HG03439 (cell line): ENCODE measurements around the gene TRIM63.

Experiments used
- ATAC-seq: cut with Tn5 transposase; IDR thresholded peaks from one replicate; pipeline ENCODE4 v1.9.1; 2021; ENCODE audit warnings: mild to moderate bottlenecking, moderate library complexity; ENCODE audit not compliant: unreplicated experiment

The TRIM63 gene

DNA sequence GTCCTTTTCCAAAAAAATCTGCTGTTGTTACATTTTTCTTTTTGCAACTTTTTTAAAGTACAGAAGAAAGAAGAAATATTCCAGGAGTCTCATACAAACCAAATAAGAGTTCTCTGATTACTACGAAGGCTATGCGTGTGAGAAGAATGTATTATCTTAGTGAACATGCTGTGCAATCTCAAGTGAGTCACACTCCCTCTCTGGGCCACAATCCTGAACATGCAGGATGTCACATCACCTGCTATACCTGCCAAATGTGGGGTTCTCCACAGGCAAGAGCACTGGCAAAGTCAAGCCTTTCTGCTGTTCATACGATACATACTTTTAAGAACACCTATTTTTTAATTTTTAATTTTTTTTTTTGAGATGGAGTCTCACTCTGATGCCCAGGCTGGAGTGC, 21.7 kb upstream of the TRIM63 start:
- no peak for ATAC-seq

DNA sequence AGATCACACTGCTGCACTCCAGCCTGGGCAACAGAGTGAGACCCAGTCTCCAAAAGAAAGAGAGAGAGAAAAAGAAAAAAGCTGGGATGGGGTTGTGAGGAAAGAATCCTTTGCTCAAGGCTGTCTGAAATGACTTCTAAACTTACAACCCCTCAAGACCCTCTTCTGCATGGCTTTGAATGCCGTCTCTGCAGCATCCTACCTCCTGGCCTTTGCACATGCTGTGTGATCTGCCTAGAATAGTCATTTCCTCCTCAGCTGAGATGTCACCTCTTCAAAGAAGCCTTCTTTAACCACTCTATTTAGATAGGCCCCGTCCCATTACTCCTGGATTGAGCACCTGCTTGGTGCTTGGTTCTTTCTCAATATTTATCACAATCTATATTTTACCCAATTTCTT, 17.4 kb upstream of the TRIM63 start:
- no peak for ATAC-seq

DNA sequence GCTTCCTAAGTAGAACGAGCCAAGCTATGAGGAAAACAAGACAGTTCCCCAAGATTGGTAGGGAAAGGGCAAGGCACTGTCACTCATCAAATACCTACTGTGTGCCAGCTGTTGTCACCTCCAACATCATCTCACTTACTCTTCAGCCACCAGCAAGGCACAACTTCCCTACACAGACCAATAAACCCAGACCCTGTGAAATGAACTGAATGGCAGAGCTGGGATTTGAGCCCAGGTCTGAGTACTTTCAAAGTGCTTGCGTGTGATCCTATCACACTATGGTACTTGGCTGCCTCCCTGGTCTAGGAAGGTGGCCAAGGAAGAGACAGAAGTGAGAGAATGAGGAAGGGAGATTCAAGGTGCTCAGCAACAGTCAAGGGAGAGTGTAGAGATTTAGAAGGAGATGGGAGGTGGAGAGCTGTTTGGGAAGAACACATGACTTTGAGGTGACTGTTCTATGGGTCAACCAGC, 16.7 kb upstream of the TRIM63 start:
- ATAC-seq, result no peak

DNA sequence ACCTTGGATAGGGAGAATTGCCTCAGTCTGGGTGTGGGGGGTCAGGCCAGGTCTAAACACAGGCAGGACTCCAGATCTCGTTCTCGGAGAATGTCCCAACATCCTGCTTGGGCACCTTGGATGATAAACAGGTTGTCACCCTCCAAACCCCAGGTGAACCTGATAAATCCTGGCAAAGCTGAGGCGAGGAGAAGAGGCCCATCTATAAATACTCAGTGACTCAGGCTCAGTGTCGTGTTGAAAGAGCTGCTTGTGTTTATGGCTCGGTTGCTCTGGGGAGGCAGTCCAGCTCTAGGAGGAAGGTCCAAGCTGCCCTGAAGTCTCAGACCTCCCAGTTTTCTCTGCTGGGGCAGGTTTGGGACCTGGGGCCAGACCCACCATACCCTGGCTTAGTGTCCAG, 15.8 kb upstream of the TRIM63 start:
- ATAC-seq, result no peak

DNA sequence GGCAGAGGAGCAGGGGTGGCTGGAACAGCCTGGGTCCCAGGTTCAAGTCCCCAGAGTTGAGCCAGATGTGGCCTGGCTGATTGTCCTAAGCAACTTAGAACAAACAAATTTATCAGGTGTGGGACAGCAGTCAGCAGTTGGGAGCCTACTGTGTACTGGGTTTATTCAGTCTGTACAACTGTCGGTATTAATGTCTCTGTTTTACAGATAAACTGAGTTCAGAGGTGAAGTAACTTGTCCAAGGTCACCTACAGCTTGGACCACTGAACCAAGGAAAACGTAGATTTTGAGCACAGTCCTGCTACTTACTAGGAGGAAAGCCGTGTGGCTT, 14.6 kb upstream of the TRIM63 start:
- ATAC-seq, result no peak

DNA sequence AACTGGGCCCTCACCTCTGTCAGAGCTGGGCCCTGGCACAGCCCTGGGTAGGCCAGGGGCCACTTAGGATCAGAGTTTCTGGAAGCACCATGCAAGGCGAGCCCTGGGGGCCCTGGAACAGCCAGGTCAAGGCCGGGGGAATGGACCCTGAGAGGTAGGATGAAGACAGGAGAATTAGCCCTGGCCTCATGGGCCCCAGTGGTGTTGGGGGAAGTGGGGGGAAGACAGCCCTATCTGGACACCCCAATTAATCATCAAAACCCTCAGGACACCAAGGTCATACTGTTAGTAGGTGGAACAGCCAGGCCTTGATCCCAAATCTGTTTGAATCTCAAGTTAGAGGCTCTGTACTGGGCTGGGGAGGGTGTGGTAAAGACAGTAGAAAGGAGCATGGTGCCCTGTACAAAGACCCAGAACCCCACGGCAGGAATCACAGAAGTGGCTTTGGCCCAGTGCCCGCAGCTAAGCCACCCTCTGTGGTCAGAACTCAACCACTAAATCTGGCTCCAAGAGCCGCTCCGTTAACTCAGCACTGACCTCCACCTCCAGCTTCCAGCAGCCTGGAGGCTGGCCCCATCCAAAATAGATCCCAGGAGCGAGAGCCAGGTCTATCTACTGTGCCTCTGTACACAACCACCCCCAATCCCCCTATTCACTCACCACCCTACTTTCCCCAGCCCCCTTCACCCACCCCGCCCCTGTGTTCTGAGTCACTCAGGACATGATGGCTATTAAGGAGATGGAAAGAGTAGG, 14.0 kb upstream of the TRIM63 start:
- no peak for ATAC-seq

DNA sequence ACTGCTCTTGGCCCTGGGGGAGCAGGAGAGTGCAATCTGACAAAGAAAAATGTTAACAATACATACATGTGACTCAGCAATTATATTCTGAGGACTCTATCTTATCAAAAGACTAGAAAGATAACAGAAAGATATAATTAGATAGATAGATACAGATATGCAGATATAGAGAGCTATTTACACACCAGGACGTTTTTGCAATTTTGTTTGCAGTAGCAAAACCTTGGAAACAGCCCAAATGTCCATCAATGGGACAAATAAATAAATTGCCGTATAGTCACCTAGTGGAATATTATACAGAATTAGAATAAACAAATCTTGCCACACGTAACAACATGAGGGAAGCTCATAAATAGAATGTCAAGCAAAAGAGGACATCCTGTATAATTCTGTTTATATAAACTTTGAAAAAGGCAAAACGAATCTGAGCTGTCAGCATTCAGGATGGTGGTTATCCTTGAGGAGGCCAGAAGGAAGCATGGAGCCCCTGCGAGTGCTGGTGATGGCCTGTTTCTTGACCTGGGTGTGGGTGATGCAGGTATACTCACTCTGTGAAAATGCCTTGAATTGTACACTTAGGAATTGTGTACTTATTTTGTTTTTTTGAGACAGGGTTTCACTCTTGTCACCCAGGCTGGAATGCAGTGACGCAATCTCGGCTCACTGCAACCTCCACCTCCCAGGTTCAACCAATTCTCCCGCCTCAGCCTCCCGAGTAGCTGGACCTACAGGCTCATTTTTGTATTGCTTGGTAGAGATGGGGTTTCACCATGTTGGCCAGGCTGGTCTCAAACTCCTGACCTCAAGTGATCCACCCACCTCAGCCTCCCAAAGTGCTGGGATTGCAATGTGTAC, 12.8 kb upstream of the TRIM63 start:
- ATAC-seq, result no peak

DNA sequence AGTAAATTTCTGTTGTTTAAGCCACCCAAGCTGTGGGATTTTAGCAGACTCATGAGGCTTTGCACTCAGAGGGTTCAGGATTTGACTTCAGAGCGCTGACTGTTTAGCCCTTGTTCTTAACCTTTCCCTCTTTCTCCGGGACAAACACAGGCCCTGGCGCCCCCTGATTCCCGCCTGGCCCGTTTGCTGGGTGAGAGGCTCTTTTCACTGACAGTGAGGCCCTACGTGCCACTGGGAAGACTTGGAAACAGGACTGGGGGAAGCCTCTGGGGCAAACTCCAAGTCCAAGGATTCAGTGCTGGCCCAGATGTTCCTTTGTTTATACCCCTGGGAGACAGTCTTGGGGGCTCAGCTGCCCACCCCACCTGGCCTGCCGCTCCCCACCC, 11.7 kb upstream of the TRIM63 start:
- ATAC-seq, result no peak

DNA sequence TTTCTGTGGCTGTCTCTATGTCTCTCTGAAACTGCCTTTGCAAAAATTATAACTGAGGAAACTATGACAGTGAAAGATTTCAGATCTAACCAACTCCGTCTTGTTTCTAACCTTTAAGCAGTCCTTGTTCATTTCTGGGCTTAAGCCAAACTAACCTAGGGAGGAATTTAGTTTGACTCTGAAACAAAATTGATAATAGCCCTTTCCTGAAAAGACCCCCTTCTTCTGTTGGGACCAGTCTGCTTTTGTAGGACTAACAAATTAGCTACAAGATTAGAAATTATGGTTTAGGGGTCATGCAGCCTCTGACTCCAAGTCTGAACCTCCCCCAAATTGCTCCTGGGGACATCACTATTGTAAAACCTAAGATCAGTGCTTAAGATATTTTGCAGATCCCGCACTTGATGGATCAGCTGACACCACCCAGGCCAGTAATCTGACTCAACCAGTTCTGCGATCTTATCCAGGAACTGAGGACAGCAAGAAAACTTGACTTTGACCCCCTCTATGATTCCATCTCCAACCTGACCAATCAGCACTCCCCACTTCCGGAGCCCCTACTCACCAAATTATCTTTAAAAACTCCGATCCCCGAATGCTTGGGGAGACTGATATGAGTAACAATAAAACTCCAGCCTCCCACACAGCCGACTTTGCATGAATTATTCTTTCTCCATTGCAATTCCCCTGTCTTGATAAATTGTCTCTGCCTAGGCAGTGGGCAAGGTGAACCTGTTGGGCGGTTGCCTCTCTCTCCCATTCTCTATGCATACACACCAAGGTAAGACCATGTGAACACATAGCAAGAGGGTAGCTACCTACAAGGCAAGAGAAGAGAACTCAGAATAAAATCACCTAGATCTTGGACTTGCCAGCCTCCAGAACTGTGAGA, 11.1 kb upstream of the TRIM63 start:
- no peak for ATAC-seq

DNA sequence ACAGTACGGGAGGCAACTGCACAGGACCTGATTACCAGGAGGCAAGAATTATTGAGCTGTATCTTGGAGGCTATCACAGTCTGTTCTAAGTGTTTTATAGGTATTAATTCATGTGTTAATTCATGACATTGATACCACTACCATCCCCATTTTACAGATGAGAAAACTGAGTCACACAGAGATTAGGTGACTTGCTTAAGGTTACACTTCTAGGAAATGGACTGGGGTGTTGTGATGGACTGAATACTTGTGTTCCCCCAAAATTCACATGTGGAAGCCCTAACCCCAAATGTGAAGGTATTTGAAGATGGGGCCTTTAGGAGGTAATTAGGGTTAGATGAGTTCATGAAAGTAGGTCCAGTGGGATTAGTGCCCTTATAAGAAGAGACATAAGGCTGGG, 10.1 kb upstream of the TRIM63 start:
- ATAC-seq, result no peak

DNA sequence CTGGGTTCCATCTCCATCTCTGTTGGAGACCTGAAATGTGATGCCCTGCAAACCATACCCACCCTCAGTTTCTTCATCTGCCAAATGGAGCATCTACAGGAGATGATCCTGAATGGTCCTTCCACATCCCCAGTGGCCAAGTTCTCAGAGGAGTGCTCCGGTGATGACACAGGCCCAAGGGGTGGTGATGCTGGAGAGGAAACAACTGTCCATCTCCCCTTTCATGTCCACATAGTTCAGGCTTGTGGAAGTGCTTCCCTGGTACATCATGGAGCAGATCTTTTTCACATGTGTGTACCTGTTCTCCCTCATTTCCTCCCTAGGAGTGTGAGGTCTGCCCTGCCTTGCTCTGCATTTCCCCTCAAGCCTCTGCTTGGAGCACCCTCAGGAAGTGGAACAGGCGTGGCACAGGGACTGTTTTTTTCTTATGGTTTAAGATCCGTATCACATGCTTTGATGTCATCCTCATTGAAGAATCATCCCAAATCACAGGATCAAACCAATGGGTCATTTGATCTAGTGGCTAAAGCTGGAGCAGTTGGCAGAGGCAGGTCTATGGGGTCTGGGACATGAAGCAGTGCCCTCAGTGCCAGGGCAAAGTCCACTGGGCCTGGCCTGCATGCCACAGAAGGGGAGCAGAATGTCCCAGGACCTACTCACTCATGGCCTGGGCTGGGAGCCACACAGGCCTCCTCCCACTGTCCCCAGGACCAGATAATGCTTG, 8.2 kb upstream of the TRIM63 start:
- ATAC-seq, result no peak

DNA sequence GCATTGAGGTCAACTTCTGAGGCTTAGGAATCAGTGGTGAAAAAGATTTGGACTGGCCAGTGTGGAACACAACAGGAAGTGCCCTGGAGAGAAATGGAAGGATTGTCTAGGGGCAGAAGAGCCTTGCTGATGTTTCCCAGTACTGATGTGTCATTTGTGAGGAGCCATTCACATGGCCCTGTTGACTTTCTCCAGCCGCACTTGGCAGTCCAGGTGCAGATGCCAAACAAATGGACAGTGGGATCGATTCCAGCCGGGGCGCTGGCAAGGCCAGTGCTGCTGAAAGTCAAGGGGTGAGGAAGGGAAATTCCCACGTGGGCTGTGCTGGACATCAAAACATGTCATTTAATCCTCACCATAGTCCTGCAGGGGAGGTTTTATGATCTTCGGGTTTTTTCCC, 4.9 kb upstream of the TRIM63 start:
- ATAC-seq, result no peak

DNA sequence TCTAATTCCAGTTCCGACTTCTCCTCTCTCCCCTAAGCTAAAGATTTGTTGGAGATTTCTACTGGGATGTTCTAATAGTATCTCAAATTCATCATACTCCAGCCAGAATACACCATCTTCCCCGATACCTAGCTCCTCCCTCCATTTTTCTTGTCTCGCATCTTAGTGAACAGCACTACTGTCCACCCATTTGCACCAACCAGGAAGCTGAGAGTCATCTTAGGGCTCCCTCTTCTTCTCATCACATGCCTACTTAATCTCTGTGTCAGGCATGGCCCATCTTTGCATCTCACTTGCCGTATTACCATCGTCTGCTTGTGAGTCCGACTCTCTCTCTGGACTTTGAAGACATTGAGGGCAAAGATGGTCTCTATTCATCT, 3.5 kb upstream of the TRIM63 start:
- ATAC-seq, result no peak

DNA sequence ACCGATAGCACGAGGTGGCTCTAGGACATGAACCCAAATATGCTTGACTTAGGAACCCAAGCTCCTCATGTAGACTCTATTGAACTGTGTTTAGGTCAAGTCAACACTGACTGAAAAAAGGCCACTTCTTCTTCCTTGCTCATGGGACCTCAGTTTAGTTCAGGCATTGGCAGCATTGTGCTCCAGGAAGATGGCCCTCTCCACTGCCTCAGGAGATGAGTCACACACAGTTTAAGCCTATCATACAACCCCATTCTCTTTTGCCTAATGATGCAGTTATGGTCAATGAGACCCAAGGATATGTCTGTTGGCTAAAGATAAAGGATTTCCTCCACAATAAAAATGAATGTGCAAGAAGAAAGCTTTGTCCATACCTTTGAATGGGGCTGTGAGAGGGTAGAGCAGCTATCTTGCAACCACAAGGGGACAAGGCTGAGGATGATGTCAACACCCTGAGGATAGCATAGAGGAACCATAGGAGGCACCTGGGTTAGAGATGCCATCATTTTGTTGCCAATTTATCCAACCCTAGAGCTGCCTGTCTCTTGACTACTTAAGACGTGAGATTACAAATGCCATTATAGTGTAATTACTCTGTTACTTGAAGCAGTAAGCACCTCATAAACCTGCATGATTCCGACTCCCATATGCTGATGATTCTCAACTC, 3.0 kb upstream of the TRIM63 start:
- no peak for ATAC-seq

DNA sequence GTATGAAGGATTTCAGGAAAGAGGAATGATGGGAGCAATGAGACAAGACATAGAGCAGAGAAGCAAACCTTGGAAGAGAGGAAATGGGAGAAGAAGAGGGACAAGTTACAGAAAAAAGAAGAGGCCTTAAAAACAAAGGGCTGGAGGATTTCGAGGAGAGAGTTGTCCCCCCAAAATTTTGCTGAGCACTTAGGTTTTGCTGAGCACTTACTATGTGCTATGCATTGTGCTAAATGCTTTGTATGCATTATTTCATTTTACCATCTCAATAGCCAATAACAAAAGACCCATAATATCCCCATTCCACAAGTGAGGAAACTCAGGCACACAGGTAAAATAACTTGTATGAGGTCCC, 2.5 kb upstream of the TRIM63 start:
- ATAC-seq, result no peak

DNA sequence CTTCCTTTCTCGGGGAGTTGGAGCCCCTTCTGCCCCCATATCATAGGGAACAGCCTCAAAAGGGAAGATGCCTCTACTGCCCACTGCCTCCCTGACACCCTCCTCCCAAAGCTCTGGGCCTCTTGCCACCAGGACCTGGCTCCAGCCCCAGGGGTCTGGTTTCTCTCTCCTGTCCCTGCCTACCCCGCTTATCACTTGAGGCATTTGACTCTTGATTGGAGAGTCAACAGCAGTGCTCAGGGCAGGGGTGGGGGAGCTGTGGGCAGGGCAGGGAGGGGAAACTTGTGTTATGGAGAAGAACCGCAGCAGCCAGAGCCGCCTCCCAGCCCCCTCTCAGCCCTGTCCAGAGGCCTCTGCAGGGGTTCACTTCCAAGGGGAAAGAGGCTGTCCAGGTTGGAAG, 573 bp downstream of the TRIM63 start:
- no peak for ATAC-seq

DNA sequence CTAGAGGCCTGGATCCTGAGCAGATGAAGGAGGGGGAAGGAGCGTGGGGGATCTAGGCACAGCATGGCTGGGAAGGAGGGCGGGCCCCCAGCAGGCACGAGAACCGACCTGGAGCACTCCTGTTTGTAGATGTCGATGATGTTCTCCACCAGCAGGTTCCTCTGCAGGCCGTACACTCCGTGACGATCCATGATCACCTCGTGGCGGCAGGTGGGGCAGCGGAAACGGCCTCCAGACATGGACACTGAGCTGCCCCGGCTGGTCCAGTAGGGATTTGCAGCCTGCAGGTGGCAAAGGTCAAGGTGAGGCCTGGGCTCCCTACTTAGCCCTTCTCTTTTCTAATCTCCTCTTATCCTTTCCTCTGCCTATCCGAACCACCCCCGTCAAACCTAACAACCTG, 1.3 kb downstream of the TRIM63 start:
- no peak for ATAC-seq

DNA sequence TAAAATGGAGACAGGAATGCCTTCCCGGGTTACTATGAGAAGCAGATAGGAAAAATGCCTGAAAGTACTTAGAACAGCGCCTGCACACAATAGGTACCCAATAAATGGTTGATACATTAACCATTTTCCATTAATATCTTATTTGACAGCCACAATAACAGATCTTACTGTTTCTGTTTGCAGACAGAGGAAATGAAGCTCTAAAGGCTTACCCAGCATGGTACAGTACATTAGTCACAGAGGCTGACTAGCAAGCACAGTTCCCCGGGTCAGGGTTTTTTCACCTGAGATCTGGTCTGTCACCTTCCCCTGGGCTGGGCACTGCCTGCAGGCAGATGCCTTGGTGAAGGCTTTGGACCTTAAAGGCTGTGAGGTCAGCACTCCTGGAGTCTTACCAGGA, 2.9 kb downstream of the TRIM63 start:
- ATAC-seq, result no peak

DNA sequence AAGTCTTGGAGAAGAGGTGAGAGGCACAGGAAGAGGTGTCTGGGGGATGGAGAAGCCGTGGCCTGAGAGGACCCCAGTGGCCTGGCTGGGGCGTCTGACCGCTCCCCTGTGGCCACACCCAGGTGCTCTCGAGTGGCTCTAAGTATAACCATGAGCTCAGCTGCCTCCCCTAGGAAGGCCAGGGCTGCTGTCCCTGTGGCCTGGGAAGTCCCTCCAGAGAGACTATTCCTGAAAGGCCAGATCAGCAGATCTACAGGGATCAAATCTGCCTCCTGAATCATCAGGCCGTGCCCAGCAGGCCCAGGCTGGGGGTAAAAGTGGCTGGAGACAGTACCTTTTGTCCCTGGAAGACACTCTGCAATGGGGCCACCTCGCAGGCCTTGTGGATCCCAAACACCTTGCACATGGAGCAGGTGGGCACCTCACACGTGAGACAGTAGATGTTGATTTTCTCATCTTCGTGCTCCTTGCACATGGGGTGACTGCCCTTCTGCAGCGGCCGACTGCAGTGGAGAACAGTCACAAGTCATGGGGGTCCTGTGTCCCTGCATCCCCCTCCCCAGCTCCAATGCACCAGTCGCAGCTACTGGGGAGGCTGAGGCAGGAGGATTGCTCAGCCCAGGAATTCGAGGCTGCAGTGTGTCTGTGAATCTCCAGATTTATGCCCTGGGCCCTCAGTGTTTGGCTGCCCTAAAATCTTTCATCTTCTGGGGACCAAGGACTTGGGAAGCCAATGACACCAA, 6.4 kb downstream of the TRIM63 start:
- ATAC-seq, result no peak

DNA sequence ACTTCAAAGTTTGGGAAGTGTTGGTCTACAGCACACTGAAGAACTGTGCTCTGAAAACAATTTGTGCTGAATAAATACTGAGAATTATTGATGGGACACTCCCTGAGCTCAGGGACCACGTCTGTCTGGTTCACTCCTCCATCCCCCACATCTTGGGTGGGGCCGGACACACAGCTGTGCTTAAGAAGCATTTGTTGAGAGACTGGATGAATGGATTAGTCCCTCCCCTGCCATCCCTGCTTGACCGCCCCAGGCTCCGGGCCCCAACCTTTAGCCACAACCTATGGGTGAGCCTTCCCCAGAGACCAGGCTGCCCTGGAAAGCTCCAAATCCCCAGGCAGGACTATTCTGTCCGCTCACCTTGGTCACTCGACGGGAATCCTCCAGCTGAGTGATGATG, 7.5 kb downstream of the TRIM63 start:
- no peak for ATAC-seq
